ENCODE results near the gene IL11RA. TPM values are rescaled to one million over a fixed set of nuclear protein-coding genes. Genes with fewer than 3 reads are reported as not detected.
A peak's percentile ranks its signal among the peaks of the same experiment; 100 is the strongest.

Gene IL11RA
- total and polyA plus RNA-seq, 10 of the 15 experiments (the other 5 are each of a cell fraction or from before 2014, with no cell fraction given), result 0.32 to 5.8 (median 2.2) TPM

DNA sequence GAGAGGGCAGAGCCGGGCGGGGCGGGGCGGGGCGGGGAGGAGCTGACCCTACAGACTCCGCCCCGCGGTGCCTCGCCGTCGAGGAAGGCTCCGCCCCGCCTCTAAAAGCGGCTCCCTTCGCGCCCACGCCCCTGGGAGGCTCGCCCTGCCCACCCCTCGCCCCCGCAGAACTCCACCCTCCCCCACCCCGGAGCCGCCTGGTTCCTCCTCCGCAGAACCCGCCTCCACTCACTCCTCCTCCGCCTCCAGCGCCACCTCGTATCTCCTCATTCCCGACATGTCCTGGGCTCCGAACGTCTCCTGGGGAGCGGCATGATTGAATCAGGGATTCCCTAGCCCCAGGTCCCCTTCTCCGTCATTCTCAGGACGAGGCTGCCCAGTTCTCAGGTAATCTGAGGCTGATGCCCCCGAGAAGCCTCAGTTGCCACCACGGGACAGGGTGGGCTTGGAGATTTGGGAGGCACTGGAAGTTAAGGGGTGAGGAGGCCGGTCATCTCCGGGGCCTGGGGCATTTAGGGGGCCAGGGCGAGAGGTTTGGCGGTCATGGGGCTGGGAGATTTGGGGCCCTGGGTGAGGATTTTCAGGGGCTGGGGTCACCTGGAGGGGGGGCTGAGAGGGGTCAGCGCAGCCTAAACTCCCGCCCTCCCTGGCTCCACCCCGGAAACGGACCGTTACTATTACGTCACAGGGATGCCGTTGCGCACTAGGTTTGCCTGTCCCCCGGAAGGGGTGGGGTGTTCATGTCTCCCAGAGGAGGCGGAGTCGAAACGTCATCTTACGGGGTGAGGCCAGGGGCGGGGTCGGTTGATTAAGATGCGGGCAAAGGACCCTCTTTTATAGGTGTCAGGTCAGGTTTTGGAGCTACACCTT lies 13.6 kb downstream of the IL11RA start (continued):
- TF ChIP-seq, protein P1, sequence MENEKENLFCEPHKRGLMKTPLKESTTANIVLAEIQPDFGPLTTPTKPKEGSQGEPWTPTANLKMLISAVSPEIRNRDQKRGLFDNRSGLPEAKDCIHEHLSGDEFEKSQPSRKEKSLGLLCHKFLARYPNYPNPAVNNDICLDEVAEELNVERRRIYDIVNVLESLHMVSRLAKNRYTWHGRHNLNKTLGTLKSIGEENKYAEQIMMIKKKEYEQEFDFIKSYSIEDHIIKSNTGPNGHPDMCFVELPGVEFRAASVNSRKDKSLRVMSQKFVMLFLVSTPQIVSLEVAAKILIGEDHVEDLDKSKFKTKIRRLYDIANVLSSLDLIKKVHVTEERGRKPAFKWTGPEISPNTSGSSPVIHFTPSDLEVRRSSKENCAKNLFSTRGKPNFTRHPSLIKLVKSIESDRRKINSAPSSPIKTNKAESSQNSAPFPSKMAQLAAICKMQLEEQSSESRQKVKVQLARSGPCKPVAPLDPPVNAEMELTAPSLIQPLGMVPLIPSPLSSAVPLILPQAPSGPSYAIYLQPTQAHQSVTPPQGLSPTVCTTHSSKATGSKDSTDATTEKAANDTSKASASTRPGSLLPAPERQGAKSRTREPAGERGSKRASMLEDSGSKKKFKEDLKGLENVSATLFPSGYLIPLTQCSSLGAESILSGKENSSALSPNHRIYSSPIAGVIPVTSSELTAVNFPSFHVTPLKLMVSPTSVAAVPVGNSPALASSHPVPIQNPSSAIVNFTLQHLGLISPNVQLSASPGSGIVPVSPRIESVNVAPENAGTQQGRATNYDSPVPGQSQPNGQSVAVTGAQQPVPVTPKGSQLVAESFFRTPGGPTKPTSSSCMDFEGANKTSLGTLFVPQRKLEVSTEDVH (IDR thresholded peaks at IDR 0.05; ENCODE audit: low read depth, partially characterized antibody), result peak; percentile 67
- TF ChIP-seq NR2C1 (IDR thresholded peaks at IDR 0.05) (0 out of 2 replicates have a peak, but pooled peaks have one; percentile 26), GABPA (IDR thresholded peaks at IDR 0.05; ENCODE audit: low read depth) (peak; percentile 84), SREBF1 (IDR thresholded peaks at IDR 0.05; ENCODE audit: low read length) (no peak), SMARCA5 (IDR thresholded peaks at IDR 0.05) (peak; percentile 54; the same call in 1 of the 2 replicates)
- TF ChIP-seq, protein P2, sequence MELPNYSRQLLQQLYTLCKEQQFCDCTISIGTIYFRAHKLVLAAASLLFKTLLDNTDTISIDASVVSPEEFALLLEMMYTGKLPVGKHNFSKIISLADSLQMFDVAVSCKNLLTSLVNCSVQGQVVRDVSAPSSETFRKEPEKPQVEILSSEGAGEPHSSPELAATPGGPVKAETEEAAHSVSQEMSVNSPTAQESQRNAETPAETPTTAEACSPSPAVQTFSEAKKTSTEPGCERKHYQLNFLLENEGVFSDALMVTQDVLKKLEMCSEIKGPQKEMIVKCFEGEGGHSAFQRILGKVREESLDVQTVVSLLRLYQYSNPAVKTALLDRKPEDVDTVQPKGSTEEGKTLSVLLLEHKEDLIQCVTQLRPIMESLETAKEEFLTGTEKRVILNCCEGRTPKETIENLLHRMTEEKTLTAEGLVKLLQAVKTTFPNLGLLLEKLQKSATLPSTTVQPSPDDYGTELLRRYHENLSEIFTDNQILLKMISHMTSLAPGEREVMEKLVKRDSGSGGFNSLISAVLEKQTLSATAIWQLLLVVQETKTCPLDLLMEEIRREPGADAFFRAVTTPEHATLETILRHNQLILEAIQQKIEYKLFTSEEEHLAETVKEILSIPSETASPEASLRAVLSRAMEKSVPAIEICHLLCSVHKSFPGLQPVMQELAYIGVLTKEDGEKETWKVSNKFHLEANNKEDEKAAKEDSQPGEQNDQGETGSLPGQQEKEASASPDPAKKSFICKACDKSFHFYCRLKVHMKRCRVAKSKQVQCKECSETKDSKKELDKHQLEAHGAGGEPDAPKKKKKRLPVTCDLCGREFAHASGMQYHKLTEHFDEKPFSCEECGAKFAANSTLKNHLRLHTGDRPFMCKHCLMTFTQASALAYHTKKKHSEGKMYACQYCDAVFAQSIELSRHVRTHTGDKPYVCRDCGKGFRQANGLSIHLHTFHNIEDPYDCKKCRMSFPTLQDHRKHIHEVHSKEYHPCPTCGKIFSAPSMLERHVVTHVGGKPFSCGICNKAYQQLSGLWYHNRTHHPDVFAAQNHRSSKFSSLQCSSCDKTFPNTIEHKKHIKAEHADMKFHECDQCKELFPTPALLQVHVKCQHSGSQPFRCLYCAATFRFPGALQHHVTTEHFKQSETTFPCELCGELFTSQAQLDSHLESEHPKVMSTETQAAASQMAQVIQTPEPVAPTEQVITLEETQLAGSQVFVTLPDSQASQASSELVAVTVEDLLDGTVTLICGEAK (IDR thresholded peaks at IDR 0.05; ENCODE audit: borderline replicate concordance), result peak; percentile 76
- TF ChIP-seq, protein P3, sequence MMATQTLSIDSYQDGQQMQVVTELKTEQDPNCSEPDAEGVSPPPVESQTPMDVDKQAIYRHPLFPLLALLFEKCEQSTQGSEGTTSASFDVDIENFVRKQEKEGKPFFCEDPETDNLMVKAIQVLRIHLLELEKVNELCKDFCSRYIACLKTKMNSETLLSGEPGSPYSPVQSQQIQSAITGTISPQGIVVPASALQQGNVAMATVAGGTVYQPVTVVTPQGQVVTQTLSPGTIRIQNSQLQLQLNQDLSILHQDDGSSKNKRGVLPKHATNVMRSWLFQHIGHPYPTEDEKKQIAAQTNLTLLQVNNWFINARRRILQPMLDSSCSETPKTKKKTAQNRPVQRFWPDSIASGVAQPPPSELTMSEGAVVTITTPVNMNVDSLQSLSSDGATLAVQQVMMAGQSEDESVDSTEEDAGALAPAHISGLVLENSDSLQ (IDR thresholded peaks at IDR 0.05), result peak; percentile 28; the same call in 1 of the 2 replicates
- TF ChIP-seq, protein P4, sequence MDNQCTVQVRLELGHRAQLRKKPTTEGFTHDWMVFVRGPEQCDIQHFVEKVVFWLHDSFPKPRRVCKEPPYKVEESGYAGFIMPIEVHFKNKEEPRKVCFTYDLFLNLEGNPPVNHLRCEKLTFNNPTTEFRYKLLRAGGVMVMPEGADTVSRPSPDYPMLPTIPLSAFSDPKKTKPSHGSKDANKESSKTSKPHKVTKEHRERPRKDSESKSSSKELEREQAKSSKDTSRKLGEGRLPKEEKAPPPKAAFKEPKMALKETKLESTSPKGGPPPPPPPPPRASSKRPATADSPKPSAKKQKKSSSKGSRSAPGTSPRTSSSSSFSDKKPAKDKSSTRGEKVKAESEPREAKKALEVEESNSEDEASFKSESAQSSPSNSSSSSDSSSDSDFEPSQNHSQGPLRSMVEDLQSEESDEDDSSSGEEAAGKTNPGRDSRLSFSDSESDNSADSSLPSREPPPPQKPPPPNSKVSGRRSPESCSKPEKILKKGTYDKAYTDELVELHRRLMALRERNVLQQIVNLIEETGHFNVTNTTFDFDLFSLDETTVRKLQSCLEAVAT (IDR thresholded peaks at IDR 0.05), result peak; percentile 44; the same call in 1 of the 2 replicates
